ENCODE results near the gene KCNQ4. TPM values are rescaled to one million over a fixed set of nuclear protein-coding genes. Genes with fewer than 3 reads are reported as not detected.

Gene KCNQ4
- total and polyA plus RNA-seq, 2 of the 8 experiments (the other 6 are each of a cell fraction or from before 2014, with no cell fraction given): 2.2 to 3.9 TPM

DNA sequence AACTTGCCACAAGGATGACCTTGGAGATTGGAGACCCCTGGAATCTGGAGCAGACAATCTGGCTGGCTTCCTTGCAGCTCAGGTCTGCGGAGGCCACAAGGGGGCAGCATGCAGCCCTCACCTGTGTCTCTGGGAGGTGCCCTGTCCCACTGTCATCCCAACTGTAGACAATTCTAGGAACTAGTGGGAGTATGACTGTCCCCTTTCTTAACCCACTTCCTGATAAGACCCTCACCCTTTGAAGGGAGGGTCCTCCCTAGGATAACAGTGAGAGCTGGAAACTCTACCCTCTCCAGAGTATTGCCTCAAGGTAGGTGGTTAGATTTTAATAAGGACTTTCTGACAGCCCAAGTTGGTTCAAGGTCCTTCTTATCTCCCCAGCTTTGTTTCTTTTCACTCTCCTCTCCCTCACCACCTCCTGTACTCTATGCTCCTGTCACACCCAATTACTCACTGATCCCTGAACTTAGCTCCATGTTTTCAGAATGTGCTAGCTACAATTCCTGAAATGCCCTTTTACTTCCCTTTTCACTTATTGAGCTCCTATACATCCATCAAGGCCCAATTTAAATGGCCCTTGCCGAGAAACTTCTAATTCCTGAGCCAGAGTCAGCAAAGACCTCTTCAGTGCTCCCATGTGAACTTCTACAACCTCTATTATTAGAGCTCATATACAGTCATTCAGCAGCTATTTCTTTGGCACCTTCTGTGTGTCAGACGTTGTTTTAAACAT is 9.2 kb upstream of the KCNQ4 start:
- Histone ChIP-seq H3K23ac (ENCODE audit: insufficient read length) (no peak overlapping the region), H2BK5ac (ENCODE audit: low read depth, low read length) (no peak overlapping the region; the same call in 1 of the 2 replicates), H2AK5ac (ENCODE audit: low read depth, low read length) (no peak overlapping the region; the same call in 1 of the 2 replicates), H3K36me3 (ENCODE audit: control insufficient read depth in 2 of 4, insufficient read depth in 4 of 4, low read length in 3 of 4) (peaks cover 0 to 16% (median 6%) of the 10 kb centered on the region in 4 experiments; a peak in 2 of 8 replicates), H3K79me1 (ENCODE audit: low read depth, low read length) (no peaks in the 10 kb centered on the region), H3K27me3 (replicated peaks in 1 of 4; ENCODE audit: control insufficient read depth in 3 of 4, extremely low read depth in 1 of 4, insufficient read depth in 3 of 4, low read length in 3 of 4) (no peaks in the 10 kb centered on the region), H2BK120ac (replicated peaks; ENCODE audit: low read depth, low read length) (no peak overlapping the region), H4K91ac (replicated peaks; ENCODE audit: insufficient read length, low read length) (no peak overlapping the region), H3K4ac (replicated peaks; ENCODE audit: insufficient read length, low read depth, low read length) (no peak overlapping the region), H4K5ac (ENCODE audit: insufficient read length, low read depth, low read length) (no peak overlapping the region), H3K9me3 (ENCODE audit: insufficient read depth in 2 of 2, low read depth in 1 of 2, low read length in 1 of 2) (peaks cover 5% of the 10 kb centered on the region in 2 experiments; a peak in 2 of 4 replicates), H4K20me1 (replicated peaks in 1 of 2; ENCODE audit: control insufficient read depth in 1 of 2, insufficient read depth in 2 of 2, low read length in 2 of 2) (peaks cover 0 to 3% of the 10 kb centered on the region in 2 experiments), H3K23me2 (ENCODE audit: low read depth, low read length) (no peaks in the 10 kb centered on the region; the same call in 1 of the 2 replicates), H3K4me1 (replicated peaks in 1 of 4; ENCODE audit: control insufficient read depth in 3 of 4, insufficient read depth in 4 of 4, low read length in 3 of 4) (peaks cover 4 to 30% (median 12%) of the 10 kb centered on the region in 4 experiments), H3K56ac (replicated peaks; ENCODE audit: insufficient read length, low read depth, low read length) (no peak overlapping the region), H4K8ac (ENCODE audit: extremely low read depth, insufficient read depth, low read length) (no peak overlapping the region), H3K4me2 (ENCODE audit: insufficient read depth in 1 of 2, low read depth in 2 of 2, low read length in 2 of 2) (peak overlapping the region in 1 of 2 experiments; percentile 37; a peak in 1 of 4 replicates), H2BK20ac (ENCODE audit: low read length) (no peak overlapping the region), H3K9ac (replicated peaks in 1 of 4; ENCODE audit: extremely low read depth in 1 of 4, low read depth in 3 of 4, low read length in 3 of 4) (no peak overlapping the region), H3K79me2 (ENCODE audit: control insufficient read depth in 1 of 2, insufficient read depth in 2 of 2, low read length in 2 of 2) (no peaks in the 10 kb centered on the region), H2BK15ac (ENCODE audit: low read length) (no peak overlapping the region; the same call in 1 of the 2 replicates), H3K4me3 (ENCODE audit: extremely low read depth in 1 of 4, insufficient read depth in 2 of 4, low read depth in 3 of 4, low read length in 4 of 4) (no peak overlapping the region), H3K27ac (ENCODE audit: low read depth, low read length) (no peak overlapping the region), H2AFZ (ENCODE audit: low read length) (no peak overlapping the region), H2BK12ac (ENCODE audit: low read depth, low read length) (no peak overlapping the region), H3K14ac (ENCODE audit: insufficient read length) (no peak overlapping the region), H3K18ac (ENCODE audit: extremely low read depth, low read length) (peak overlapping the region; percentile 12; the same call in 1 of the 2 replicates)
- peak; percentile 54 to 88 for DNase-seq (ENCODE audit: low read depth in 1 of 2, low spot score in 2 of 2)
- FAIRE-seq: peak; percentile 75
- WGBS, 2 experiments (ENCODE audit: extremely low coverage in 1 of 2, insufficient coverage in 1 of 2, insufficient read length in 1 of 2, insufficient replicate concordance in 2 of 2, low coverage in 1 of 2, low lambda C conversion rate in 2 of 2, missing lambda C conversion rate in 1 of 2): 56% methylated on average over 3 of the region's 3 CpGs; no CpG with 5 or more reads in 1 of the 2 experiments
- TF ChIP-seq TEAD4 (IDR thresholded peaks at IDR 0.05; ENCODE audit: low read depth, low read length) (peak; percentile 55), RAD21 (IDR thresholded peaks at IDR 0.05 in 1 of 2, conservative IDR thresholded peaks at IDR 0.05 in 1 of 2; ENCODE audit: low read depth in 2 of 2, low read length in 2 of 2) (peak; percentile 70 to 81), SIN3A (conservative IDR thresholded peaks at IDR 0.05 in 1 of 2, IDR thresholded peaks at IDR 0.05 in 1 of 2; ENCODE audit: low read depth in 1 of 2, low read length in 2 of 2) (0 out of 4 replicates have a peak, but pooled peaks of 1 of the 2 experiments have one; percentile 23), CTCF (IDR thresholded peaks at IDR 0.05; ENCODE audit: control extremely low read depth in 1 of 3, insufficient read depth in 1 of 3, low read depth in 1 of 3, low read length in 3 of 3) (peak; percentile 90 to 94 (median 94)), JUND (IDR thresholded peaks at IDR 0.05; ENCODE audit: low read length) (no peak)
- ChIA-PET CTCF (ENCODE audit: partially characterized antibody) (interaction anchor here (0.5 to 14.3 kb wide), 39 partner anchors 8 to 725 kb away, joined by 3 to 325 read pairs (median 5); no protein-coding TSS in a partner anchor), POLR2A (ENCODE audit: partially characterized antibody) (interaction anchor here (0.6 to 5.4 kb wide), 12 partner anchors 7 to 141 kb away, joined by 3 to 22 read pairs (median 4); partner anchors contain the start of genes CITED4 and NFYC)
